ENCODE measurements around the gene PRKG1.

DNA sequence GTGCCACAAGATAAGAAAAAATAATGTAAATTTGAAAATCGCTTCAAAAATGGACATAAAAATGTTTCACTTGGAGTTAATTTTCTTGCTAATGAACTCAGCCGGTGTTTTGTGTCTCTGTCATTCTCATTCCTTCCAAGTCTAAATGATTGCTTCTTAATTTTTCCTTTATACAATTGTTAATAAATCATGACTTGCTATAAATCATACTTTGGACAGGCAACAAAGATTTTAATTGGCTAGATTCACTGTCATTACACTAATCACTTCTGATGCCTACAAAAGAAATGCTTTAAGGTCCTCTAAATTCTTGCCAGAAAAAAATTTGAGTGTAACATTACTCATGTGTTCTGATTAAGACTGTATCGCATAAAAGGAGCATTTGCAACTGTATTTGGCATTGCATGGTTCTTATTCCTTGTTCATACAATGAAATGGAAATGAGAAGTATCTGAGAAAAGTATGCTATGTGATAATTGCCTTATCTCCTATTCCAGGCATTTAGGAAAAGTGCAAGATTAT lies 1000.3 kb downstream of the PRKG1 start:
- TF ChIP-seq EZH2 (IDR thresholded peaks at IDR 0.05; ENCODE audit: low read length, unreplicated experiment) = no peak
- no peak for TF ChIP-seq CTCF (conservative IDR thresholded peaks at IDR 0.05; ENCODE audit: low read depth, low read length)
